Astrocyte (in vitro differentiated cells and primary cell): ENCODE results near the gene MAGEB16.

Source experiments
- CTCF ChIP-seq: IDR thresholded peaks from 2 replicates; pipeline ENCODE4 v1.5.1; 2011; ENCODE audit warnings: low read depth, mild to moderate bottlenecking, inconsistent platforms, low read length, moderate library complexity; ENCODE audit not compliant: insufficient read depth
- EZH2 ChIP-seq: IDR thresholded peaks from 2 replicates; pipeline ENCODE4 v1.6.1; 2012; ENCODE audit warnings: mild to moderate bottlenecking, low read length, inconsistent platforms; ENCODE audit not compliant: insufficient read depth

DNA sequence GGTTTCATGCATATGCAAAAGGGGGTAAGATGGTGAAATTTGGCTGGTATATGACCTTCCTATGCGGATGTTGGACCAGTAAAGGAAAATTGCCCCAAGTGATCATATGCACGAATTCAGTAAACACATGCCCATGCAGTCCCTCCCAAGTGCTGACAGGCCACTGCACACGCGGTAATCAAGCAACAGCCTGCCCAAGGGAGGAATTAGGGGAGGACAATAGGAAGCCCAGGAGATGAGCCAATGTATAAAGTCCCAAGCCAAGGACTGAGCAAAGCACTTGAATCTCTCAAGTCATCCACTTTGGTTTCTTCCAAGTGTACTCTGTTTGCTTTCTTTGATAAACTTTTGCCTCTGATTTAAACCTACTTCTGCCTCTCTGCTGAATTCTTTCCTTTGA lies 21.1 kb downstream of the MAGEB16 start:
- TF ChIP-seq CTCF (no peak), EZH2 (no peak)
